NCI-H226 (cell line): Measurements from ENCODE around the gene RNF146.
A peak's percentile ranks its signal among the peaks of the same experiment; 100 is the strongest.
"Not testable (repeated sequence)": the region's sequence is repeated elsewhere in the genome, so short reads cannot be mapped to it uniquely, and the experiment has no call there.

Experiments used
- DNase-seq: peaks from one replicate; pipeline ENCODE4 v3.0.0-alpha.2; 2015

RNF146 gene, protein sequence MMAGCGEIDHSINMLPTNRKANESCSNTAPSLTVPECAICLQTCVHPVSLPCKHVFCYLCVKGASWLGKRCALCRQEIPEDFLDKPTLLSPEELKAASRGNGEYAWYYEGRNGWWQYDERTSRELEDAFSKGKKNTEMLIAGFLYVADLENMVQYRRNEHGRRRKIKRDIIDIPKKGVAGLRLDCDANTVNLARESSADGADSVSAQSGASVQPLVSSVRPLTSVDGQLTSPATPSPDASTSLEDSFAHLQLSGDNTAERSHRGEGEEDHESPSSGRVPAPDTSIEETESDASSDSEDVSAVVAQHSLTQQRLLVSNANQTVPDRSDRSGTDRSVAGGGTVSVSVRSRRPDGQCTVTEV

GRCh38 chr6:127266178-127266891 lies at the start of gene RNF146:
Gene RNF146 (plus strand): TSS chr6:127266864. CDS start chr6:127280339, 13,475 bp downstream.
- peak; percentile 76 for DNase-seq

GRCh38 chr6:127219869-127220268 lies 46.8 kb upstream of the RNF146 start:
- DNase-seq = no peak

DNA sequence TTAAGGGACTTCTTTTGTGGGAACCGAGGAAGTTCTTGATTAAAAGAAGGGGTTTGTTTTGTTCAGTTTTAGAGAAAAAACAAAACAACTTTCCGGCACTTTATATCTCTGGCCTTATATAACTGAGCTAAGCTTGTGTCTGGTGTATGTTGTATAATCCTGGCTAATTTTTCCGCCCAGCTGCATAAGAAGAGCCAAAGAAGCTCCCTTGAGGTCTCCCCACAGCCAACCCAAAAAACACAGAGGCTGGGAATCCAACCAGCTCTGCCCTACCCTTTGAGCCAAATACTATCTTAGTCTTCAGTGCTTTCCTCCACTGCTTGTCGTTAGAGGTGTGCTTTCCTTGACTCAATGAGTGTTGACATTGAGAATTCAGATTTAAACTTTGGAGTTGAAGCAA lies 45.5 kb upstream of the RNF146 start:
- no peak for DNase-seq

DNA sequence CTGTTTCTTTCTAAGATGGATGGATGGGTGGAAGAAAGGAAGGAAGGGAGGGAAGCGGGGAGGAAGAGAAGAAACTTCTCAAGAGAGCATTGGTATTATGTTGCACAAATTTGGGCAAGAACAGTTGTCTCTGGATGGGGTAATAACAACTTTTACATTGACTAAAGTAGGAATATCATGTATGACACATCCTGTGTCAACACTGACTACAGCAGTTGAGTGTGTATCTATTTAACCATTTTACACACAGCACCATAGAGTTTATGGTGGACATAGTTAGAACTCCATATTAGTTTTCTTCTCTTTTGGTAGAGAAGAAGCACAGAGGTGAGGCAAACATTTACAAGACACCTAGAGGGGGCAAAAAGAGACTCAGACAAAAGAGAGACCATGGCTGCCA lies 44.2 kb upstream of the RNF146 start:
- no peak for DNase-seq

- DNase-seq = no peak
Observed at GRCh38 chr6:127225497-127225896, 41.2 kb upstream of the RNF146 start.

DNA sequence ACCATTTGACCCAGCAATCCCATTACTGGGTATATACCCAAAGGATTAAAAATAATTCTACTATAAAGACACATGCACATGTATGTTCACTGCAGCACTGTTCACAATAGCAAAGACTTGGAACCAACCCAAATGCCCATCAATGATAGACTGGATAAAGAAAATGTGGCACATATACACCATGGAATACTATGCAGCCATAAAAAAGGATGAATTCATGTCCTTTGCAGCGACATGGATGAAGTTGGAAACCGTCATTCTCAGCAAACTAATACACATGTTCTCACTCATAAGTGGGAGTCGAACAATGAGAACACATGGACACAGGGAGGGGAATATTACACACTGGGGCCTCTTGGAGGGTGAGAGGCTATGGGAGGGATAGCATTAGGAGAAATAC lies 32.8 kb upstream of the RNF146 start:
- DNase-seq = not testable (repeated sequence)

DNA sequence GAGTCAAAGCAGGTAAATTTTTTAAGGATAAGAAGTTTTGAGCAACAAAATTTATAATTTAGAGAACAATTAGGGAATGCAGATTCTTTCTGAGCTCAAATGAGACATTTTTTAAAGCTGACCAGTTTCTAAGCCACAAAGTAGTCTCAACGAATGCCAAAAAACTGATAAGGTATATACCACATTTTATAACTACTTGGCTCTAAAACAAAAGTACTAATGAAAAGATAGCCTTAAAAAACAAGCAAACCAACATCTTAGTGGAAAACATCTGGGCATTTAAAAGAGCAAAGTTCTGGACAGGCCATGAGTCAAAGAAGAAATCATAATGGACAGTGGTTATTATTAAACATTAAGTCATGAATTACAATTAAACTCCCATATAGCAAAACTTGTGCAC lies 23.2 kb upstream of the RNF146 start:
- DNase-seq = no peak

- no peak for DNase-seq
Observed at GRCh38 chr6:127247114-127248096, 19.3 kb upstream of the RNF146 start.

DNA sequence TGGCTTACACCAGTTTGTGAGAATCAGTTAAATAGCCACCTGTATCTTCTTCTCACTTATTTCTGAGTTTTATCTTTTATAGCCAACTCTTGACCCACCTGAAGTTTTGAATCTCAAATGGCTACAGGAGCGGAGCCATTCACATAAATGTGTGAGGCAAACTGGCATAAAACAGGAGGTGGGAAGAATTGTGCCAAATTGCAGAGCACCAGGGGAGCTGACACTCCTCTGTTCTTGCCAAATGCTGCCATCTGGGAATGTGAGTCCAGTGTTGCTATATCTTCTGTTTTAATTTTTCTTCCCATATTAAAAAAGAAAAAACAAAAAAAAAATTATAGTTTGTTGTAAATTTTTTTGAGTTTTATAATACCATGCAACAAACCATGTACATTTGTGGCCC lies 17.0 kb upstream of the RNF146 start:
- DNase-seq = no peak

GRCh38 chr6:127255286-127255685 lies 11.4 kb upstream of the RNF146 start:
- DNase-seq = no peak

GRCh38 chr6:127262896-127263295 lies 3.8 kb upstream of the RNF146 start:
- no peak for DNase-seq

DNA sequence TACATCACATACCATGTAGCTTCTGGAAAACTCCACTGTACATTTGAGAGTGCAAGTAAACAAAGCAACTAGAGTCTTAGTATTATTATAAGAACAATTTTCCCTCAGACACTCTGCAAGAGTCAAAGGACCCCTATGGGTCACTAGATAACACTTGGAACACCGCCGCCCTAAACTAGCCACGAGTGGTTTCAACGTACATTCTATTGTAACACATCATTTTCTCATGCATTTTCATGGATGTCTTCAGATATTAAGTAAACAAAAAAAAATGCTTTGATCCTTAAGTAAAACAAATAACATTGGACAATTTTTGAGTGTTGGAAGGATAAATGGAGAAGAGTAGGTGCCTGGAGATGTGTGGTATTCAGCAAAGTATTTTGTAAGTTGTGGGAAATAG lies 3.2 kb upstream of the RNF146 start:
- DNase-seq = no peak

DNA sequence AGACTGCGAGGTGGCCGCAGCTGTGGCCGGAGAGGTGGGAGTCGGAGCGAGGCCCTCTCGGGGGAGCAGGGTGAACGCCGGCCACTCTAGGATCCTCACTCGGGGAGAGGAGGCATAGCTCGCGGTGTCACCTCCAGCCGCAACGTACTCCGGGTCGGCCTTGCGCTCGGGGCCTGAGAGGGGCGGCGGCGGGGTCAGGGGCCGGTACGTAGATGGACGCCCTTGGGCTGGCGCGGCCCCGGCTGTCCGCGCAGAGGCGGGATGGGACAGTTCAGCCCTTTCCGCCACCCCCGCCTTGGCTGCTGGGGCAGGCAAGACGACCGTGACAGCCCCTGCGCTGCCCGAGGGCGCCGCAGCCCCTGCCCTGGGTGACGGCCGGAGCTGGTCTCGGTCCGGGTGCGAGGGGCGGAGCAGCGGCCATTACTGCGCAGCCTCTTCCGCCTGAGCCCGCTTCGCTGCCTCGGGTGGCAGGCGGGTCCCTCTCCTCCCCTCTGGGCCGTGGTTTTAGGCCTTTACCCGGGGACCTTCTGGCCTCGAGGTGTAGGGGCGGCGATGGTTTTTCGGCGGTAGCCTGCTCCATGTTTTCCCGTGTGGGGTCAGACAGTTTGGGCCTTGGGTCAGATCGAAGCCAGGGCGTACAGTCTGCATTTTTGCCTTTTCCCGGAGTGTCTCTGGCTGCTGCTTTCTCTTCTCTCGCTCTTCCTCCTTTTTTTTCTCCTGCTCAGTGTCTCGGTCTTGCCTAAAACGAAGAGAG lies 405 bp downstream of the RNF146 start:
- peak; percentile 47 for DNase-seq

GRCh38 chr6:127267646-127268625 lies 1.3 kb downstream of the RNF146 start:
- DNase-seq = no peak

- no peak for DNase-seq
Observed at GRCh38 chr6:127272576-127272975, 5.9 kb downstream of the RNF146 start.

GRCh38 chr6:127273499-127273898 lies 6.8 kb downstream of the RNF146 start:
- DNase-seq = no peak

DNA sequence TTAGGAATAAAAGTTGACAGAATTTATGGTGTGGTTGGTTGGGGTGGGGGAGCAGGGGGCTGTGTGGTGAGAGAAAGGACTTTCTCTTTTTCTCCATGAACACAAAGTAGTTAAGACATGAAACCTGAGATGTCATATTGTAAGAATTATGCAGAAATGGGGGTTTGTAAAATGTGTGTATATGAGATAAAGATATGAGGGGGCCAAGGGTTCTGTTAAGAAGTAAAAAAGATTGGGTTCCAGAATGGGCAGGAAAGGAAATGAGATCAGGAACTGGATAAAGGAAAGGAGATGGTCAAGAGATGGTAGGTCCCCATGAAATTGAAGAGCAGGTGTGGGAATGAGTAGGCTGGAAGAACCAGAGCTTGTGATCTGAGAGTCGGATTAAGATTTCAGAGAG lies 9.7 kb downstream of the RNF146 start:
- no peak for DNase-seq

DNA sequence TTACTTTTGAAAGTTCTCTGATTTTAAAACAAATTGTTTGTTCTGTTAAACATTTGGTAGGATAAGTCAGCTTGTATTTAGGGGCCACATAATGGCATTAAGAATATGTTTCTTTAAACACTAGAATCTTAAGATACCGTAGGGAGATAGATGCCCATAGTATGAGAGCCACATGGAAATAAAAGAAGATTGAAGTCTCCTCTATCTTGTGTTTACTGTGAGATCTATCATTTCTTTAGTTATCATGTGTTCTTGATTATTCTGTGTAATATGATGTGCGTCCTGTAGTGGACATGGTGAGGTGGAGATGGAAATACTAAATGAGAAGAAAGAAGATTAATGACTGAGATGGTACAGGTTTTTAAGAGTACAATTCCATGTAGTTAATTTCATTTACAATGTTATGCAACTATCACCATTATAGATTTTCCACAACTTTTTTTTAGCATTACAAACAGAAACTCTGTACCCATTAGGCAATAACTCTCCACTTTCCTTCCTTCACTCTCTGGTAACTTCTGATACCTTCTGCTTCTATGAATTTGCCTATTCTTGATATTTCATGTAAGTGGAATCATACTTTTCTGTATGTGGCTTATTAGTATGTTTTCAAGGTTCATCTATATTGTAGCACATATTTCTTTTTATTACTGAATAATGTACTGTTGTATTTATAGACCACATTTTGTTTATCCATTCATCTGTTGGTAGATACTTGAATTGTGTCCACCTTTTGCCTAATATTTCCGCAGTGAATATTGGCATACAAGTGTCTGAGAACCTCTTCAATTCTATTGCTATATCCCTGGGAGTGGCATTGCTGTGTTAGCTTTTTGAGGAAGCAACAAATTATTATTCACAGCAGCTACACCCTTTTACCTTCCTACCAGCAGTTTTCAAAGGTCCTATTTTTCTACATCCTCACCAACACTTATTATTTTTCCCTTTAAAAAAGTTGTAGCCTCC lies 11.5 kb downstream of the RNF146 start:
- DNase-seq = no peak

DNA sequence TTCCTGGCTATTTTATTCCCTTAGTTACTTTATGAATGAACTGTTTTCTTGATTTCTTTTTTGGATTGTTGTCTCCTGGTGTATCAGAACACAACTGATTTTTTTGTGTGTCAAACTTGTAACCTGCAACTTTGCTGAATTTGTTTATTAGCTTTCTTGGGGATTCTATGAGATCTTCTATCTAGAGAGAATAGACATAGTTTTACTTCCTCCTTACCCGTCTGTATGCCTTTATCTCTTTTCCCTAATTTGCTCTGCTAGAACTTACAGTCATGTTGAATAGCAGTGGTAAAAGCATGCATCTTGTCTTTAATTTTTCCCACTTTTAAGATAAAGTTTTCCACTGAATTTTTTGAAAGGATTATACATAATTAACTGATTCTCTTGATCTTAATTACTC lies 13.2 kb downstream of the RNF146 start:
- no peak for DNase-seq

GRCh38 chr6:127282184-127282583 lies 15.5 kb downstream of the RNF146 start:
- DNase-seq = no peak
